ENCODE data around the gene EML6. TPM values are rescaled to one million over a fixed set of nuclear protein-coding genes. Genes with fewer than 3 reads are reported as not detected.

Gene EML6
- total RNA-seq, 1 donor from 2014 or later = 0.90 TPM

DNA sequence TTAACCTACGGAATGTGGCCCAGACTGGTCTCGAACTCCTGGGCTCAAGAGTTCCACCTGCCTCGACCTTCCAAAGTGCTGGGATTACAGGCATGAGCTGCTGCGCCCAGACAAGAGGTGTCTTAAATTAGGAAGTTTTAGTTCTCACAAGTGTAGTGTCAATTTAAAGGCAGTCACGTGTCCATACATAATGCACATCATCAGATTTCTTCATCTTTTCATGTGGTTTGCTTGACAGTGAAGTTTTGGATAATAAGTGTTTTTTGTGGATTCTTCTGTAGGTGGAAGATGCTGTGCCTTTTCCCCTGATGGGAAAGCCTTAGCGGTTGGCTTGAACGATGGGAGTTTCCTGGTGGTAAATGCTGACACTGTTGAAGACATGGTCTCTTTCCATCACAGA is 179.3 kb downstream of the EML6 start:
- H3K4me1 Mint-ChIP-seq (ENCODE audit: unreplicated experiment) = no peaks in the 10 kb centered on the region
- no peak overlapping the region for H3K27ac Mint-ChIP-seq (ENCODE audit: unreplicated experiment)
- TF ChIP-seq, protein P1, sequence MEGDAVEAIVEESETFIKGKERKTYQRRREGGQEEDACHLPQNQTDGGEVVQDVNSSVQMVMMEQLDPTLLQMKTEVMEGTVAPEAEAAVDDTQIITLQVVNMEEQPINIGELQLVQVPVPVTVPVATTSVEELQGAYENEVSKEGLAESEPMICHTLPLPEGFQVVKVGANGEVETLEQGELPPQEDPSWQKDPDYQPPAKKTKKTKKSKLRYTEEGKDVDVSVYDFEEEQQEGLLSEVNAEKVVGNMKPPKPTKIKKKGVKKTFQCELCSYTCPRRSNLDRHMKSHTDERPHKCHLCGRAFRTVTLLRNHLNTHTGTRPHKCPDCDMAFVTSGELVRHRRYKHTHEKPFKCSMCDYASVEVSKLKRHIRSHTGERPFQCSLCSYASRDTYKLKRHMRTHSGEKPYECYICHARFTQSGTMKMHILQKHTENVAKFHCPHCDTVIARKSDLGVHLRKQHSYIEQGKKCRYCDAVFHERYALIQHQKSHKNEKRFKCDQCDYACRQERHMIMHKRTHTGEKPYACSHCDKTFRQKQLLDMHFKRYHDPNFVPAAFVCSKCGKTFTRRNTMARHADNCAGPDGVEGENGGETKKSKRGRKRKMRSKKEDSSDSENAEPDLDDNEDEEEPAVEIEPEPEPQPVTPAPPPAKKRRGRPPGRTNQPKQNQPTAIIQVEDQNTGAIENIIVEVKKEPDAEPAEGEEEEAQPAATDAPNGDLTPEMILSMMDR (IDR thresholded peaks at IDR 0.05; ENCODE audit: unreplicated experiment) = no peak
- no peaks in the 10 kb centered on the region for H3K36me3 Mint-ChIP-seq (ENCODE audit: low read depth, unreplicated experiment)
- no peaks in the 10 kb centered on the region for H3K9me3 Mint-ChIP-seq (ENCODE audit: unreplicated experiment)
- no peak for DNase-seq (ENCODE audit: low spot score)
- H3K4me3 Mint-ChIP-seq (ENCODE audit: unreplicated experiment) = no peak overlapping the region
- H3K27me3 Mint-ChIP-seq (ENCODE audit: unreplicated experiment) = no peaks in the 10 kb centered on the region

DNA sequence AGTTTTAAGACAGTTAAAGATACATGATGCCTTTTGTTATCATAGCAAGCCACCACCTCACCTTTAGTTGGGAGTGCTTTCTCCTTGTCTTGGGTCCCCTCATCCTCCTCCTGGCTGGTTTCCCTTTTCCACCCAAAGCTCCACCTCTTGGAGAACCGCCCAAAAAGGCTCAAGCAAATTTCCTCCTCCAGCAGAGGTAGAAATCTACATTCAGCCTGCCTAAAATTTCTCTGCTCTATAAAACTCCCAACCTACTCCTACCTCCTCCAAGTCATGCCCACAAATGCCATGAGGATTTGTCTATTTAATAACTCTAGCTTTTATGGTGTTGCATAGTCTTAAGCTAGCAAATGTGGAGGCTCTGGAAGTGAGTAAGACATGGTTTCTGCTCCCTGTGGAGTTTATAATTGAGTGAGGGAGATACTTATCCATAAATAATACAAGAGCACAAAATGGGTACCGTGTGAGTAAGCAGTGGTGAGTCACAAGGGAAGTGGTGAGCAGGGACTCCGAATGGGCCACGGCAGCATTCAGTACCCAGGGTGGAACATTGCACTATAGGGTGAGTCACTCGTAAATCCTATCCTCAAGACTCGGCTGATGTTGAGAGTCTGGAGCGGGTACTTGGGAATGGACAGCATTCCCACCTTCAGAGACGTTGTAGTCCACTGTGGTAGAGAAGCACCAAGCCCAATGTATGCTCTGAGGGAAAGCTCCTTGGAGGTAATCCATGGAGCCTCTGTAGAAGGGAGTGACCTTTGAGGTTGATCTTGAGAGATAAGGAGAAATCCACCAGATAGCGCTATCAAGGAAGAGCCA is 180.5 kb downstream of the EML6 start:
- Mint-ChIP-seq H3K27ac (ENCODE audit: unreplicated experiment) (no peak overlapping the region), H3K36me3 (ENCODE audit: low read depth, unreplicated experiment) (no peaks in the 10 kb centered on the region), H3K4me3 (ENCODE audit: unreplicated experiment) (no peak overlapping the region), H3K27me3 (ENCODE audit: unreplicated experiment) (no peaks in the 10 kb centered on the region), H3K9me3 (ENCODE audit: unreplicated experiment) (no peaks in the 10 kb centered on the region), H3K4me1 (ENCODE audit: unreplicated experiment) (no peaks in the 10 kb centered on the region)
- no peak for DNase-seq (ENCODE audit: low spot score)
- TF ChIP-seq, protein P1 (IDR thresholded peaks at IDR 0.05; ENCODE audit: unreplicated experiment) = no peak

DNA sequence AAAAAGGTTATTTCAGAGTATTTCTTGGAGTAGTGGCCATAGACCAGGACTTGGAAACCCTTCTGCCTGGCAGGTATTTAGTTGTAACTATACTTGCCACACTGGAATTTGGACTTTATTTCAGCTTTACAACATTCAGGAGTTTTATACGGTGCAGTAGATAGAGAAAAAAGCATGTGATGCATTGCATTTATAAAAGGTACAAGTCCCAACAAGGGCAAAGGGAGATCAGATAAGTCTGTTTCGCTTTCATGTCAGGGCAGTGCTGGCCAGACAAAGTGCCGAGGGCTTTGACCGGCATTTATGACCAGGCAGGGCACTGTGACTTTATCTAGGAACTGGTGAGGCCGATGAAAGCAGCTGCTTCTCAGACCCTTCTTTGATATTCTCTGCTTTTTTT is 181.4 kb downstream of the EML6 start:
- no peak overlapping the region for H3K27ac Mint-ChIP-seq (ENCODE audit: unreplicated experiment)
- H3K4me1 Mint-ChIP-seq (ENCODE audit: unreplicated experiment) = no peaks in the 10 kb centered on the region
- TF ChIP-seq, protein P1 (IDR thresholded peaks at IDR 0.05; ENCODE audit: unreplicated experiment) = no peak
- H3K9me3 Mint-ChIP-seq (ENCODE audit: unreplicated experiment) = no peaks in the 10 kb centered on the region
- no peak overlapping the region for H3K4me3 Mint-ChIP-seq (ENCODE audit: unreplicated experiment)
- no peaks in the 10 kb centered on the region for H3K27me3 Mint-ChIP-seq (ENCODE audit: unreplicated experiment)
- no peak for DNase-seq (ENCODE audit: low spot score)
- H3K36me3 Mint-ChIP-seq (ENCODE audit: low read depth, unreplicated experiment) = no peaks in the 10 kb centered on the region

DNA sequence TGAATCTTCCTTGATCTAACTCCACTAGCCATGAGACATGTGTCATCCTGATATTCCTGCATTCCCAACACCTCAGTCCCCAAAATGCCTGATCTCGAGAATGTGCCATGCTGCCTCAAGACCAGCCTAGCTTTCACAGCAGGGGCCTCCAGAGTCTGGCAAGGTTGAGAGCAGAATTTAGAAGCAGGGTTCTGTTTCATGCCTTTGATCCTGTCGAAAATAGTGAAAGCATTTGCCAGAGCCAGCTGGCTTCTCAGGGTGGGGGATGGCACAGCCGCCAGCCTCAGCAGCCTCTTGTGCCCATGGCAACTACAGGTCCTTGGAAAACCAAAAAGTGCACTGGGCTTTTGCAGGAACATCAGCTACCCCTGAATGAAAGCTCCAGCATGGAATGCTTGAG is 183.3 kb downstream of the EML6 start:
- Mint-ChIP-seq H3K36me3 (ENCODE audit: low read depth, unreplicated experiment) (no peaks in the 10 kb centered on the region), H3K4me3 (ENCODE audit: unreplicated experiment) (no peak overlapping the region), H3K9me3 (ENCODE audit: unreplicated experiment) (no peaks in the 10 kb centered on the region), H3K27me3 (ENCODE audit: unreplicated experiment) (no peaks in the 10 kb centered on the region), H3K4me1 (ENCODE audit: unreplicated experiment) (no peaks in the 10 kb centered on the region), H3K27ac (ENCODE audit: unreplicated experiment) (no peak overlapping the region)
- DNase-seq (ENCODE audit: low spot score) = no peak
- TF ChIP-seq, protein P1 (IDR thresholded peaks at IDR 0.05; ENCODE audit: unreplicated experiment) = no peak

DNA sequence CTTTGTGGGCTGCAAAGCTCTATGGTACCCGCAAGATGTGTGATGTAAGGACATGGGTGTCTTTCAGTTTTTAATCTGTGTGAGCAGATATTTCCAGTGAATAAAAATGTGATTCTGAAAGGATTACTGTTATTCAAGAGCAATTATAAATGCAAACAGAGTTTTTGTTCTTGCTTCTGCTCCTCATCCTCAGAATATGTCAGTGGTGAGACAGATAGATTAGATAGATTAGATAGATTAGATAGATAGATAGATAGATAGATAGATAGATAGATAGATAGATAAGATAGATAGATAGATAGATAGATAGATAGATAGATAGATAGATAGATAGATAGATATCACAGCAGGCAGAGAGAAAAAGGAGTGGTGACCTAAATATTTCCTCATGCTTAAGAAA is 184.2 kb downstream of the EML6 start:
- no peak for DNase-seq (ENCODE audit: low spot score)
- no peaks in the 10 kb centered on the region for H3K27me3 Mint-ChIP-seq (ENCODE audit: unreplicated experiment)
- H3K36me3 Mint-ChIP-seq (ENCODE audit: low read depth, unreplicated experiment) = no peaks in the 10 kb centered on the region
- no peak overlapping the region for H3K4me3 Mint-ChIP-seq (ENCODE audit: unreplicated experiment)
- no peaks in the 10 kb centered on the region for H3K9me3 Mint-ChIP-seq (ENCODE audit: unreplicated experiment)
- TF ChIP-seq, protein P1 (IDR thresholded peaks at IDR 0.05; ENCODE audit: unreplicated experiment) = no peak
- H3K4me1 Mint-ChIP-seq (ENCODE audit: unreplicated experiment) = no peaks in the 10 kb centered on the region
- no peak overlapping the region for H3K27ac Mint-ChIP-seq (ENCODE audit: unreplicated experiment)
